Hair follicle dermal papilla cell (primary cell): ENCODE measurements around the gene SLC18A2. TPM values are rescaled to one million over a fixed set of nuclear protein-coding genes. Genes with fewer than 3 reads are reported as not detected.

Experiments
- total RNA-seq: library from RNA; depleted of rRNA; stranded (reverse); fragments of >200 nt; gene quantifications from 2 replicates; pipeline ENCODE4 v1.2.3, GENCODE V29; 2012

SLC18A2 gene
- not detected in 2 replicates for total RNA-seq

DNA sequence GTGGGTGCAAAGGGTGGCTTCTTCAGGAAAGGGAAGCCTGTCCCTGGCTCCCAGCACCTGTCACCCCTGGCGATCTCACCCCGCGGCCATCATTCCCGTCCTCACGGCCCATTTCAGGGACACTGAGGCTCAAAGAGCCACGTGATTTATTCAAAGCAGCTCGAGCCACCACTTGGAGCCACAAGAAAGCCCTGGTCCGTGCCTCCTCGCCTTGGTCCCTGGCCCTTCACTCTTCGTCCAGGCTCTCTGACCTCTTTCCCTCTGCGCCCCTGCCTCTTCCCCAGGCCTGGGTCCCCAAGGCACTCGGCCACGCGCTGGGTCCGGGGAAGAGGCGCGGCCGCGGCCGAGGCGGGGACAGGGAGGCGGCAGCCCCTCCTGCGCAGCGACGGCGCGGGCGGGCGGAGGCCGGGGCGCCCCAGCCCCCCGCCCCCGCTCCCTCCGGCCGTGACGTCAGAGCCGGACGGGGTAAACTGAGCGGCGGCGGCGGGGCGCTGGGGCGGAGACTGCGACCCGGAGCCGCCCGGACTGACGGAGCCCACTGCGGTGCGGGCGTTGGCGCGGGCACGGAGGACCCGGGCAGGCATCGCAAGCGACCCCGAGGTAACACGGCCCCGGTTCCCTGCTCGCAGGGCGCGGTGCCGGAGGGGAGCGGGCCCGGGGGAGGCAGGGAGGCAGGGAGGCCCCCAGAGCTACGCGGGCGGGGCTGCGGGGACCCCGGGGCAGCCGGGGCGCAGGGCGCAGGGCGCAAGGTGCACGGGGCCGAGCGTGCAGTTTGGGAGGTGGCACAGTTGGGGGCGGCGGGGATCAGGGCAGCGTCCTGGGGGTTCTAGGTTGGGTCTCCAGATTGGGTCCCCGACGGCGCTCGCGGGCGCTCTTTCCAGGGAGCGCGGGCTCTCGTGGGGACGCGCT is at the start of gene SLC18A2:
Gene SLC18A2, plus strand, starts transcription at position 494 of the 909 bp plus-strand sequence. CDS start 580 bp downstream, outside the sequence.

DNA sequence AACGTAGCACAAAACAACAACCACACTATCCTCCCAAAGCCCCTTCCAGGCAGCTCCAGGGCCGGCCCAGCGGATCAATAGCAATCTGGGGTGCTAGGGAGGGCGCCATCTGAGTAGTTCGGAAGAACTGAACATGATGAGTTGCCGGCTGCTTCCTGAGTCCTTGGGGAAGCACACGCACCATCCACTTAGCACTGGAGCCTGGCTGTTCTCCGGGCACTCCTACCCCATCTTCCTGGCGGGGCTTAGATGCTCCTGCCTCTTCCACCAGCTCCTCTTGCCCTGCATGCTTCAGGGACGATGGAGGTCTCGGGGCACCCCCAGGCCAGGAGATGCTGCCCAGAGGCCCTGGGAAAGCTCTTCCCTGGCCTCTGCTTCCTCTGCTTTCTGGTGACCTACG is 43.7 kb upstream of the SLC18A2 start, which contains the start of gene KCNK18:
Gene KCNK18, plus strand, starts transcription at position 301 of the 400 bp plus-strand sequence. Its CDS starts 0 bp downstream, at position 301.

Other genes starting within 250 kb of the SLC18A2 start
- gene SHTN1, start 235.9 kb upstream of the SLC18A2 start, total RNA-seq: 3.3 and 4.4 TPM in 2 replicates
- not detected in 2 replicates for gene VAX1, start 102.8 kb upstream of the SLC18A2 start, total RNA-seq
- gene KCNK18, start 43.6 kb upstream of the SLC18A2 start, total RNA-seq: not detected in 2 replicates
- gene PDZD8, start 134.3 kb downstream of the SLC18A2 start, total RNA-seq: 34.0 and 37.6 TPM in 2 replicates